ENCODE data around the gene DNAH1. TPM values are rescaled to one million over a fixed set of nuclear protein-coding genes. Genes with fewer than 3 reads are reported as not detected.

Gene DNAH1
- total RNA-seq, 1 experiment from 2014 or later, result 2.4 TPM

DNA sequence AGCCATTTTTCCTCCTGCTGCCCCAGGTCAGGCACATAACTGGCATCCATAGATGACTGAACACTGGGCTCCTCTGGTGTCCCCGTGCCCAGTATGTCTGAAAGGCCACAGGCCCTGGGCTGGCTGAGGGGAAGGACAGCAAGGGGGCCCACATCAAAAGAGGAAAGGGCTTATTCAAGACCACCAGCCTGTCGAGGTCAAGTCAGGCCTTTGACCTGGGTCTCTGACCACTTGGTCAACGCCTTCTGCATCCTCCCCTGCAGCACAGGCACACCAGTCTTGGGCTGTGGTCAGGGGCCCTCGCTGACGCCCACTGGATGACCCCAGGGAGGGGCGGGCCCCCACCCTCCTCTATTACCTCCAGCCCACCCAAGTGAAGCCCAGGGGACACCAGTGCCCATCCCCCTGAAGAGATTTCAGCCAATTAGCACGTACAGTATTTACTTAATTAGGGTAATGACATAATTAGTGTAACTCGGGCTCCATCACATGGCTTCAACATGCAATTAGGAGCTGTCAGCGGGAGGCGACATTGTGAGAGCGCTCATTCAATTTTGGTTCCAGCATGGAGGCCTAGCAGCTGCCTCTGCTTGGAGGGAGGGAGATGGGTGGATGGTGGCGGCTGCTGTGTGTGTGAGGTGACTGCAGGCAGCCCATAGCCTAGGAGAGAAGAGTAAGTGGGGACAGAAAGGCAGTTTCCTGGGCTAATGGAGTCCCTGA is 13.5 kb upstream of the DNAH1 start:
- H3K4me1 ChIP-seq (ENCODE audit: control insufficient read depth, insufficient read depth, low read length), result peaks cover 13% of the 10 kb centered on the region
- no TSS peak for BruUV-seq (replicated peaks)
- no peak for DNase-seq (ENCODE audit: low read depth, low spot score)
- TF ChIP-seq TCF7L2 (IDR thresholded peaks at IDR 0.05; ENCODE audit: low read depth, low read length), result no peak
- TF ChIP-seq, protein P1, sequence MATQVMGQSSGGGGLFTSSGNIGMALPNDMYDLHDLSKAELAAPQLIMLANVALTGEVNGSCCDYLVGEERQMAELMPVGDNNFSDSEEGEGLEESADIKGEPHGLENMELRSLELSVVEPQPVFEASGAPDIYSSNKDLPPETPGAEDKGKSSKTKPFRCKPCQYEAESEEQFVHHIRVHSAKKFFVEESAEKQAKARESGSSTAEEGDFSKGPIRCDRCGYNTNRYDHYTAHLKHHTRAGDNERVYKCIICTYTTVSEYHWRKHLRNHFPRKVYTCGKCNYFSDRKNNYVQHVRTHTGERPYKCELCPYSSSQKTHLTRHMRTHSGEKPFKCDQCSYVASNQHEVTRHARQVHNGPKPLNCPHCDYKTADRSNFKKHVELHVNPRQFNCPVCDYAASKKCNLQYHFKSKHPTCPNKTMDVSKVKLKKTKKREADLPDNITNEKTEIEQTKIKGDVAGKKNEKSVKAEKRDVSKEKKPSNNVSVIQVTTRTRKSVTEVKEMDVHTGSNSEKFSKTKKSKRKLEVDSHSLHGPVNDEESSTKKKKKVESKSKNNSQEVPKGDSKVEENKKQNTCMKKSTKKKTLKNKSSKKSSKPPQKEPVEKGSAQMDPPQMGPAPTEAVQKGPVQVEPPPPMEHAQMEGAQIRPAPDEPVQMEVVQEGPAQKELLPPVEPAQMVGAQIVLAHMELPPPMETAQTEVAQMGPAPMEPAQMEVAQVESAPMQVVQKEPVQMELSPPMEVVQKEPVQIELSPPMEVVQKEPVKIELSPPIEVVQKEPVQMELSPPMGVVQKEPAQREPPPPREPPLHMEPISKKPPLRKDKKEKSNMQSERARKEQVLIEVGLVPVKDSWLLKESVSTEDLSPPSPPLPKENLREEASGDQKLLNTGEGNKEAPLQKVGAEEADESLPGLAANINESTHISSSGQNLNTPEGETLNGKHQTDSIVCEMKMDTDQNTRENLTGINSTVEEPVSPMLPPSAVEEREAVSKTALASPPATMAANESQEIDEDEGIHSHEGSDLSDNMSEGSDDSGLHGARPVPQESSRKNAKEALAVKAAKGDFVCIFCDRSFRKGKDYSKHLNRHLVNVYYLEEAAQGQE (IDR thresholded peaks at IDR 0.05; ENCODE audit: insufficient read depth in 1 of 2, low read depth in 2 of 2, low read length in 1 of 2), result no peak
- TF ChIP-seq SIN3A (IDR thresholded peaks at IDR 0.05; ENCODE audit: borderline replicate concordance, insufficient read depth, low read depth, low read length), result no peak
- TF ChIP-seq POLR2AphosphoS5 (IDR thresholded peaks at IDR 0.05; ENCODE audit: low read depth, low read length), result no peak
- TF ChIP-seq, protein P2, sequence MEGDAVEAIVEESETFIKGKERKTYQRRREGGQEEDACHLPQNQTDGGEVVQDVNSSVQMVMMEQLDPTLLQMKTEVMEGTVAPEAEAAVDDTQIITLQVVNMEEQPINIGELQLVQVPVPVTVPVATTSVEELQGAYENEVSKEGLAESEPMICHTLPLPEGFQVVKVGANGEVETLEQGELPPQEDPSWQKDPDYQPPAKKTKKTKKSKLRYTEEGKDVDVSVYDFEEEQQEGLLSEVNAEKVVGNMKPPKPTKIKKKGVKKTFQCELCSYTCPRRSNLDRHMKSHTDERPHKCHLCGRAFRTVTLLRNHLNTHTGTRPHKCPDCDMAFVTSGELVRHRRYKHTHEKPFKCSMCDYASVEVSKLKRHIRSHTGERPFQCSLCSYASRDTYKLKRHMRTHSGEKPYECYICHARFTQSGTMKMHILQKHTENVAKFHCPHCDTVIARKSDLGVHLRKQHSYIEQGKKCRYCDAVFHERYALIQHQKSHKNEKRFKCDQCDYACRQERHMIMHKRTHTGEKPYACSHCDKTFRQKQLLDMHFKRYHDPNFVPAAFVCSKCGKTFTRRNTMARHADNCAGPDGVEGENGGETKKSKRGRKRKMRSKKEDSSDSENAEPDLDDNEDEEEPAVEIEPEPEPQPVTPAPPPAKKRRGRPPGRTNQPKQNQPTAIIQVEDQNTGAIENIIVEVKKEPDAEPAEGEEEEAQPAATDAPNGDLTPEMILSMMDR (IDR thresholded peaks at IDR 0.05), result no peak
- no peaks in the 10 kb centered on the region for H3K36me3 ChIP-seq (ENCODE audit: control insufficient read depth, insufficient read depth, low read length)
- in situ Hi-C loops (cut with HindIII; ENCODE audit: low pct_unique_long_range_greater_than_20kb, low sequenced_read_pairs), result no loop called here
- intact Hi-C loops (cut with micrococcal nuclease; ENCODE audit: unreplicated experiment), result no loop called here
- ChIA-PET POLR2A (no interaction called here), CTCF (no interaction called here)
- no peak for ATAC-seq
- H3K27ac ChIP-seq (ENCODE audit: low read length), result no peak overlapping the region
- no peak overlapping the region for H3K4me3 ChIP-seq (ENCODE audit: low read depth in 2 of 2, low read length in 2 of 2)
- no peaks in the 10 kb centered on the region for H3K9me3 ChIP-seq (ENCODE audit: control insufficient read depth, insufficient read depth, low read depth, low read length)
- no peaks in the 10 kb centered on the region for H3K27me3 ChIP-seq (ENCODE audit: control insufficient read depth, insufficient read depth, low read length)

DNA sequence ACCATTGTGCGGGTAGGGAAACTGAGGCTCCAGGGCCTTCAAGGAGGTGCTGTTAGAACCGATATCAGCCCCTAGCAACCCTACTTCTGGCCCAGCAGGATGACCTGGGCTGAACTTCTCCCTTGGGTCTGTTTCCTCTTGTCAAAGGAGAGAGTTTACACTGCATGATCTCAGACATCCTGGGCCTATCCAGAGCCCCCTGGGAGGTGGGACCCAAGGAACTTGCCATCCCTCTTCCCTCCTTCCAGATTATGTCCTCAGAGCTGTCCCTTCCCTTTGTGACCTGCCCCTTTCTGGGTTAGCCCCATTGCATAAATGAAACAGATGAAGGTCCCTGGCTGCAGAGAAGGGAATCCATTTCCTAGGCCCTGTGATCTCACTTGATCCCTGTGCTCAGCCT is 12.3 kb upstream of the DNAH1 start:
- no TSS peak for BruUV-seq (replicated peaks)
- in situ Hi-C loops (cut with HindIII; ENCODE audit: low pct_unique_long_range_greater_than_20kb, low sequenced_read_pairs), result no loop called here

More for the DNA sequence above, 12.3 kb upstream of the DNAH1 start:
- Histone ChIP-seq H3K27ac (ENCODE audit: low read length) (no peak overlapping the region), H3K36me3 (ENCODE audit: control insufficient read depth, insufficient read depth, low read length) (no peaks in the 10 kb centered on the region), H3K4me3 (ENCODE audit: low read depth in 2 of 2, low read length in 2 of 2) (no peak overlapping the region), H3K27me3 (ENCODE audit: control insufficient read depth, insufficient read depth, low read length) (no peaks in the 10 kb centered on the region), H3K4me1 (ENCODE audit: control insufficient read depth, insufficient read depth, low read length) (peaks cover 13% of the 10 kb centered on the region), H3K9me3 (ENCODE audit: control insufficient read depth, insufficient read depth, low read depth, low read length) (no peaks in the 10 kb centered on the region)
- ChIA-PET POLR2A (no interaction called here), CTCF (no interaction called here)
- DNase-seq (ENCODE audit: low read depth, low spot score) (no peak), ATAC-seq (no peak)
- TF ChIP-seq SIN3A (IDR thresholded peaks at IDR 0.05; ENCODE audit: borderline replicate concordance, insufficient read depth, low read depth, low read length), result no peak
- TF ChIP-seq TCF7L2 (IDR thresholded peaks at IDR 0.05; ENCODE audit: low read depth, low read length), result no peak
- no peak for TF ChIP-seq POLR2AphosphoS5 (IDR thresholded peaks at IDR 0.05; ENCODE audit: low read depth, low read length)
- TF ChIP-seq, protein P1 (IDR thresholded peaks at IDR 0.05; ENCODE audit: insufficient read depth in 1 of 2, low read depth in 2 of 2, low read length in 1 of 2), result no peak
- TF ChIP-seq, protein P2 (IDR thresholded peaks at IDR 0.05), result no peak
- intact Hi-C loops (cut with micrococcal nuclease; ENCODE audit: unreplicated experiment), result no loop called here

Data from Panc1 (cell line).